Raji (cell line): Measurements from ENCODE around the gene TNS3.

Experiments
- POLR2A ChIP-seq: IDR thresholded peaks from 2 replicates; pipeline ENCODE4 v1.6.1; 2011; ENCODE audit warnings: low read depth, low read length, control low read depth; ENCODE audit not compliant: insufficient read depth

Gene TNS3

DNA sequence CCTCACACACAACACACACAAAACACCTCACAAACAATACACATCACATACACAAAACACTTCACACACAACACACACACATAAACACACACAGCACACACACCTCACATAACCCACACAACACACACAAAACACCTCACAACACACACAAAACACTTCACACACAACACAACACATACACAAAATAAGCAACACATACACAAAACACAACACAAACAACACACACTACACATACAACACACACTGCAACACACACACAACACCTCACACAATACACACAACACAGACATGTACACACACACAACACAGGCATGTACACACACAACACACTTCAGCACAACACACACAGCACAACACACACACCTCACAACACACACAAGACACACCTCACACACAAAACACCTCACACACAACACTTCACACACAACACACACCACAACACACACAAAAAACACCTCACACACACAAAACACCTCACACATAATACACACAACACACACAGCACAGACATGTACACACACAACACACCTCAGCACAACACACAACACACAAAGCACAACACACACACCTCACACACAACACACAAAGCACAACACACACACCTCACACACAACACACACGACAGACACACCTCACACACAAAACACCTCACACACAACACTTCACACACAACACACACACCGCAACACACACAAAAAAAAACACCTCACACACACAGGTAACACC lies 107.5 kb downstream of the TNS3 start:
- no peak for TF ChIP-seq POLR2A

DNA sequence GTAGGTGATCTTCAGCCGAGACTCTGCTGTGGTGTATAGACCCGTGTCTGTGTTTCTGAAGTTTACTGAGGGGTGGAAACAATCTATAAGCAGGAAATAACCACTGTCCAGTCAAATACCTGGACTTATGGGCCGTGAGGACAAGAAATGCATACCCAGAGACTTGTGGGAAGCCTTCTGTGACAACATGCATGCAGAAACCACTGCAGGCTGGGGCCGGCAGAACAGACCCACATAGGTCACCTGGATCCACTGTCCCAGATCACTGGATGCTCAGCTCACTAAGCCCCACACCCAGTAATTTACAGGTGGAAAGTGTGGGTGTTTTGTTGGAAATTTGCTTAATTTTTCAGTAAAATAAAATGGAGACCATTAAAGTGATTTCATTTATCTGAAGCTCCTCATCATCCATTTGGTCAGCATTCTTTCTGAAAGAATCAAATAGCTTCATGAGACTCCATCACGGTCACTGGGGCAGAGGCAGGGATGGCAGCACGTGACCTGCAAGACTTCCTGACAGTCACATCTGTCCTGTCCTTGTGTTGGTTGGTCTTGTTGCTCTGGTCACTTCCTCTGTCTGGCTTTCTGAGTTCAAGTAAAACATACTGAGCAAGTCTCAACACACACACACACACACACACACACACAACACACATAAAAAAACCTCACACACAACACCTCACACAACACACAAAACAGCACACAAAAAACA lies 108.3 kb downstream of the TNS3 start:
- TF ChIP-seq POLR2A: no peak

DNA sequence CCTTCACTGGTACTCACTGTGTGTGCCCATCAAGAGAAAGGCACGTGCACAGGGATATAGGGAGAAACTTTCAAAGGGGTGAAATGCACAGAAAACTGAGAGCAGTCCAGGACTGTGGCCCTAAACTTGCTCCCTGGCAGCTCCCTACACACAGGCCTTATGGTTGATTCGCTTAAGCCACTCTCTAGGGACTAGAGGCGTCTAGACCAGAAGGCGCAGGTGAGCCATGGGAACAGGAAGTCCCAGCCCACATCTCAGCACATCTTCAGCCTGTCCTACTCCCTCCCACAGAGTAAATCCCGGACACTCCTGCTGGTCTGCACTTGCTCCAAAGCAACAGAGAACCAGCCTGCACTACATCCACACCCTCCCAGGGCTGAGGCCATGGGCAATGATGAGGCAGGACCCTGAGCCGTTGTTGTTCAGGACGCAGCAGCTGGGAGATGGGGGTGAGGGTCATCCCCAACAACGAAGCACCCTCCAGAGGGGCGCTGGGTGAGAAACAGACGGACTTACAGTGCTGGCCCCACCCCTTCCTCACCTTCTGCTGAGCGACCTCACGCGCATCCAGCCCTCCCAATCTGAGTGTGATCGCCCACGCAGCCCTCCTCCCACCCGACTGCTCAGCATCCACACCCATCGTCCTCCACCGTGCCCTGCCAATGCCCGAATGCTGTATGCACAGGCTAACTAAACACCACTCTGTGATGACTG lies 109.3 kb downstream of the TNS3 start:
- no peak for TF ChIP-seq POLR2A

DNA sequence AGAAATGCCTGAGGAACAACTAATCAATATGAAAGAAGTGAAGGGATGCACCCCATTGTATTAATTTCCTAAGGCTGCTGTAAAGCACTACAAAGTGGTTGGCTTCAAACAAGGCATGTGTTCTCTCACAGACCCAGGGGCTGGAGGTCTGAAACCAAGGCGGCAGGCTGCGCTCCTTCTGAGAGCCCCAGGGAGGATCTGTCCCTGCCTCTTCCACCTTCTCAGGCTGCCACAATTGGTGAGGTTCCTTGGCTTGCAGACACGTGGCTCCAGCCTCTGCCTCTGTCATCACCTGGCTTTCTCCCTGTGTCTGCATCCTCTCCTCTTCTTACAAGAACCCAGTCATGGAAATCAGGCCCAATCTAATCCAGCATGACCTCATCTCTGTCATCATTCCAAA lies 110.1 kb downstream of the TNS3 start:
- no peak for TF ChIP-seq POLR2A

DNA sequence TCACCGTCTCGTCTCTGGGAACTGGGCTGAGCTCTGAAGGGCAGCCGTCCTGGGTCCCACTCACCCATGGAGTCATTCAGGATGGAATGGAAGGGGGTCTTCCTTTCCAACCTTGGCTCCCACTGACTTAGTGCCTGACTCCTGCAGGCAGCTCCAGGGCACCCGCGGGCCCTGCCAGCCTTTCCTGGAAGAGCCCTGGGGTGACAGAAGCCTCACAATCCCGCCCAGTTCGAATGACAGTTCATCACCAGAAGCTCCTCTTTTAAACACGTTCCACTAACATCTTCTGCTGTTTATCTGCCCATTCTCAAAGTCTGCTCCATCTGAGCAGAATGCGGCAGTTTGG lies 110.6 kb downstream of the TNS3 start:
- TF ChIP-seq POLR2A: no peak

DNA sequence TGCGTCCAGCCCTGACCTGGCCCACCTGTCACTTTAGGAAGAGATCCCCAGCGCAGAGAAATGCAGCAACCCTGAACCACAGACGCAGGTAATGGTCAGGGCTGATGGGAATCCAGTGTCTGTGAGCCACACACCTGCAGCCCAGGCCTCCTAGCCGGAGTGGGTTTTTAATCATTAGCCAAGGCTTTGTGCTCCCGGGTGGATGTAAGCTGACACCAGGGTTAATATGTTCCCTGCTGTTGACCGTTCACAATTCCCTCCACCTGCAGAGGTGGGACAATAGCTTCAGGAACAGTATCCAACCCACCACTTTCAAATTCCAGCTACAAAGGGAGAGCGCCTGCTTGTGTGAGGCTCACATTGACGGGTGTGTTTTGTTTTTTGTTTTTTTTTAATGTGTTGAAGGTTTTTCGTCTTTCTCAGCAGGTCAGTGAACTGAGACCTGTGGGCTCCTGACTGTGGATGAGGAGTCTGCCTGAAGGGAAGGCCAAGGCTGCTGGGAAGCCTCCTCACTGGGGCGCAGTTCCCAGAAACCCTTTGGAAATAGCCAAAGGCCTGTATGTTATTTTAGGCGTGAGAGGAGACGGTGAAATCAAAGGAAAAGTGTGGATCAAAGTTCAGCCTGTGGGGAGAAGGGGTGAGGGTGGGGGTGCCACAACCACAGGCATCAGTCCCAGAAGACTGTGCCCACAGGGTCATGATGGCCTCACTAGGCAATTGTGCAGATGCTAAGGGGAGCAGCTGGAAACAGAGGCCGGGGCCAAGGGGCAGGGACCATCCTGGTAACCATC lies 111.1 kb downstream of the TNS3 start:
- TF ChIP-seq POLR2A: no peak

DNA sequence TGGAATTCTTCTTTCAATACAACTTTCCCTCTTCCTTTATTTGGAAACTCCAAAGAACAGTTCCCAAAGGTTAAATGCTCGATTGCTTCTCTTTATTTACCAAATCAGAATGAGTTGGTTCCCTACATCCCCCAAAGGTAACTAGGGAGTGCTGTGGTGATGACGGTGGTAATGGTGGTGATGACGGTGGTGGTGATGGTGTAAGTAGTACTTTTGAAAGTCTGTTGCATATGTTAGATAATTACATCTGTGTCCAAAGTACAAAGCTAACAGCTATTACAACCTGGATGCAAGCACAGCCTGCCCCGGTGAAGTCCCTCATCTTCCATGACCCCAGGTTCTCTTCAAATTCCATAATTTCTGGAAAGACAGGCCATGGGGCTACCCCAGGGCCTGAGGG lies 115.1 kb downstream of the TNS3 start:
- no peak for TF ChIP-seq POLR2A

DNA sequence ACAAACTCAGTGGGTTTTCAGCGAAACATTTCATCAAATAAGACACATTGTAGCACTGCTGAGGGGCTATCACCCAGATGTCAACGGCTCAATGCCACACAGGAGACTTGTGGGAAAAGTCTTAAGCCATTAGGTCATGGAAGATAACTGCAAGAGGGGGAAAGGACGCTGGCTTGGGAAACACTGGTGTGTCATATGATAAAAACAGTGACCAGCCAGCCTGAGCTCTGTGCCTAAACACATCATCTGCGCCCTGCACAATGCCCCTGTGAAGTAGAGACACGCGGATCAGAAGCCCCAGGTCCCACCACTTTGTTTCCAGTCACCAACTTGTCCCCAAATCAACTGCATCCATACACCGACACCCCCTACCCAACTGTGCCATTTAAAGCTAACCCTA lies 116.7 kb downstream of the TNS3 start:
- TF ChIP-seq POLR2A: no peak

DNA sequence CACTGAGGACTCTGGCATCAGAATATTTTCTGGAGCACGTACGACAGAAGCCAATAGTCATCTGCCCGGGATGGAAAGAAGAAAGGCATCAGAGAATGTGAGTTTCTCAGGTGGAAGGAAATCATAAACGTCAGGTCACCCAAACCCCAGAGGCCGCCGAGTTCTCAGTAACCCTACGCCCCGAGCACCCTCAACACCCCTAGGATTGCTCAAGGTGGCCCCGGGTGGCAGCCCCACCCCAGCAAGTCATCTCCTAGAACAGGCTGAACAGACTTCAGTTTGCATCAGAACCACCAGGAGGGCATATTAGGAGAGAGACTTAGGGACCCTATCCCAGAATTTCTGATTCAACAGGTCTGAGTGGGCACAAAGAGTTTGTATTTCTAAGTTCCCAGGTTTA lies 117.6 kb downstream of the TNS3 start:
- TF ChIP-seq POLR2A: no peak

DNA sequence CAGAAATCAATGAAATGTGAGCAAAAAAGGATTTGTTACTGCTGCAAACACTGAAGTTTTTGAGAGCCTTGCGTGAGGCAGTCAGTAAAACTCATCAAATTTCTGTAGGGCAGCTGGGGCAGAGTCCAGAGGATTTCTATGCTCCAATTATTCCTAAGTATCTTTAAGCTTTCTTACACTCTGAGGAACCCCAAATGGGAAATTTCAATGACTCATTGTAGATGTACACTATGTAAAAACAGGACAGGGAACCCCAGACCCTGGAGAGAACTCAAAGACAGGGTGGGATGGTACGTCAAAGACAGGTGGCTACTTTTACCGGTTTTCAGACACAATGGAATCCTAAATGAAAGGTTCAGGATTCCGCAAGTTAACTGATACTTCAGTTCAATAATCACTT lies 120.2 kb downstream of the TNS3 start:
- TF ChIP-seq POLR2A: no peak

DNA sequence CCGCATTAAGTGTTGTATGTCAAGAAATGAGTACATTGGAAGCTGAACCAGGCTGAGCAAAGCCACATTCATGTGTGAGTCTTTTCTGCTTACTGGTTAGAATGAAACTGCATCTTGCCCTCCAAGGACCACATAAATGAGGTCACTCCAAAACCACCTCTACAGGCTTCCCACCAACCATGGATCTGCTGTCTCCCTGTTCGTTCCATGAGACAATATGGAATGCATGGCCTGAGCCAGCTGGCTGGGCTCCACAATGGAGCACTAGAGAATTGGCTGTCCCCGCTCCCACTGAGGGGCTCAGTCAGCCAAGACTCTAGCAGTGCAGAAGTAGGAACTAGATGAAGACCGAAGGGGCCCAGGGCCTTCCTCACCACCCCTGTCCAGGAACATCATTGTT lies 120.8 kb downstream of the TNS3 start:
- no peak for TF ChIP-seq POLR2A

DNA sequence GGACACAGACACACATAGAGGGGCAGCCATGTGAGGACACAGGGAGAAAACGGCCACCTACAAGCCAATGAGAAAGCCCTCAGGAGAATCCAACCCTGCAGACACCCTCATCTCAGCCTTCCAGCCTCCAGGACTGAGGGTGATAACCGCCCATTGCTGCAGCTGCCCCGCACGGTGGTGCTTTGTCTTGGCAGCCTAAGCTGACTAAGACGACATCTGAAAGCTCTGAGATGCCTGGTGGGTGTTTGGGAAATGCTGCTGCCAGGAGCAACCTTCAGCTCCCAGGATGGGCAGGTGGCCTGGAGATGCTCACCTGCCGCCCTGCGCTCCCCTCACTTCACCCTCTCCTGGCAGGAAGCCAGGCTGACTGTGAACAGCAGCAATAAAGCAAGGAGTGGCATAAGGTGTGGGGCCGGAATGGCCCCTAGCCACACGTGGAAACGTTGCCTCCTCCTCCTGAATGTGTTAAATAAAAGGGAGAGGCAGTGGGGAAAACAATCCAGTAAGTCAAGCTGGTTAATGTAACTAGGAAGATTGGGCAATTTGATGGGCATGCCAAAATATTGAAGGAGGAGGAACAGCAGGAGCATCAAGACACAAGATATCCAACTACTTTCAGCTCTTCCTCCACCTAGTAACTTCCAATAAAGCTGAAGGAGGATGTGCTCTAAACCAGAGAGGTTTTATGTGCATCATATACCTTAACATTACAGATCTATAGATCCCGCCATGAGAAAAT lies 121.5 kb downstream of the TNS3 start:
- TF ChIP-seq POLR2A: no peak

DNA sequence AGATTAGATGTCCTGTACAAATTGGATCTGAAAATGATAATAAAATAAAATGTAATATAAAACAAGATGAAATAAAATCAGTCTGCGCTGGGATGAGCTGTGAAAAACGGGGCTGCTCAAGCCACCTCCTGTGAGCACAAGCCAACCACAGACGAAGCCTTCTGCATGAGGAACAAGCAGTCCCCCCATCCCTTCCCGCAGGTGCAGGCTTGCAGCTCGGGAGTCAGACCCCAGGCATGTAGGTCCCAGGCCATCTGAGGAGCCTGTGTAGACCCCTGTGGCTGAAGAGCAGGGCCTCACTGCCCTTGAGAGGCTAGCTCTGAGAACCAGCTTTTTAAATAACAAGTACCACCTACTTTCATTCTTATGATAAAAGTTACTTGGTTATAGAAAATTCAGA lies 123.4 kb downstream of the TNS3 start:
- no peak for TF ChIP-seq POLR2A

DNA sequence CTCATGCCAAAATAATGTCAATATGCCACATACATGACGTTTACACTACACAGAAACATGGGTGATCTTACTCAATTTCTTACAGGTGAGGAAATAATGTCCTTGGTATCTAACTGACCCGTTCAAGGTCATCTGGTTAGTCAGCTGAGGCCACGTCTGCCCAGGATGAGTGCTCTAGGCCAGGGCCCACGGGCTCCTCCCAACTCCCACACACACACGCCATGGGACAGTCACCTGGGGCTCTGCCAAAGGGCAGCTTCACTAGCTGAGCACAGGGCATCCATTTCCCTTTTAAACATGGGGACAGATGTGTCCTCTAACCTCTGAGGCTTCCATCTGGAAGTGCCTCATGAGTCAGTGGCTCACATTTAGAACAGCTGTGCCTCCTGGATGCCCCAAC lies 123.9 kb downstream of the TNS3 start:
- no peak for TF ChIP-seq POLR2A
